Measurements from ENCODE around the gene MAPT.

The MAPT gene

DNA sequence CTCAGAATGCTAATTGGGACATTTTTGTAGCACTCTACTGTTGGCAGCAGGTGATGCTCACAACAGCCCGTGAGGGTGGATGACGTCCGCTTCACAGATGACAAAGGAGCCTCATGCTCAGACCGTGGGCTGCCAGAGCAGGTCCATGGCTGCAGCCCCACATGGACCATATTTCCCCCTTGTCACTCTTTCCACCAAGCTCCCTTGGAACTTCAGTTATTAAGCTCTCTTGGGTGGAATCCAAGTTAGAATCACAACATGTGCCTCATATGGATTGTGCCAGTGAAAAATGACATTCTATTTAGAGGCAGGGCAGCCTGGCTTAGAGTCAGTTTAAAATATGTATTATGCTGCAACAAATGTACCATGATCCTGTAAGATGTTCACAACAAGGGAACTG, 71.5 kb downstream of the MAPT start:
- no peak overlapping the region for H3K4me3 ChIP-seq (replicated peaks in 1 of 2; ENCODE audit: low read depth in 2 of 2, low read length in 2 of 2)
- TF ChIP-seq, protein P1, sequence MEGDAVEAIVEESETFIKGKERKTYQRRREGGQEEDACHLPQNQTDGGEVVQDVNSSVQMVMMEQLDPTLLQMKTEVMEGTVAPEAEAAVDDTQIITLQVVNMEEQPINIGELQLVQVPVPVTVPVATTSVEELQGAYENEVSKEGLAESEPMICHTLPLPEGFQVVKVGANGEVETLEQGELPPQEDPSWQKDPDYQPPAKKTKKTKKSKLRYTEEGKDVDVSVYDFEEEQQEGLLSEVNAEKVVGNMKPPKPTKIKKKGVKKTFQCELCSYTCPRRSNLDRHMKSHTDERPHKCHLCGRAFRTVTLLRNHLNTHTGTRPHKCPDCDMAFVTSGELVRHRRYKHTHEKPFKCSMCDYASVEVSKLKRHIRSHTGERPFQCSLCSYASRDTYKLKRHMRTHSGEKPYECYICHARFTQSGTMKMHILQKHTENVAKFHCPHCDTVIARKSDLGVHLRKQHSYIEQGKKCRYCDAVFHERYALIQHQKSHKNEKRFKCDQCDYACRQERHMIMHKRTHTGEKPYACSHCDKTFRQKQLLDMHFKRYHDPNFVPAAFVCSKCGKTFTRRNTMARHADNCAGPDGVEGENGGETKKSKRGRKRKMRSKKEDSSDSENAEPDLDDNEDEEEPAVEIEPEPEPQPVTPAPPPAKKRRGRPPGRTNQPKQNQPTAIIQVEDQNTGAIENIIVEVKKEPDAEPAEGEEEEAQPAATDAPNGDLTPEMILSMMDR (IDR thresholded peaks at IDR 0.05; ENCODE audit: low read depth, low read length), result no peak
- DNase-seq (ENCODE audit: low read depth in 2 of 2), result no peak

DNA sequence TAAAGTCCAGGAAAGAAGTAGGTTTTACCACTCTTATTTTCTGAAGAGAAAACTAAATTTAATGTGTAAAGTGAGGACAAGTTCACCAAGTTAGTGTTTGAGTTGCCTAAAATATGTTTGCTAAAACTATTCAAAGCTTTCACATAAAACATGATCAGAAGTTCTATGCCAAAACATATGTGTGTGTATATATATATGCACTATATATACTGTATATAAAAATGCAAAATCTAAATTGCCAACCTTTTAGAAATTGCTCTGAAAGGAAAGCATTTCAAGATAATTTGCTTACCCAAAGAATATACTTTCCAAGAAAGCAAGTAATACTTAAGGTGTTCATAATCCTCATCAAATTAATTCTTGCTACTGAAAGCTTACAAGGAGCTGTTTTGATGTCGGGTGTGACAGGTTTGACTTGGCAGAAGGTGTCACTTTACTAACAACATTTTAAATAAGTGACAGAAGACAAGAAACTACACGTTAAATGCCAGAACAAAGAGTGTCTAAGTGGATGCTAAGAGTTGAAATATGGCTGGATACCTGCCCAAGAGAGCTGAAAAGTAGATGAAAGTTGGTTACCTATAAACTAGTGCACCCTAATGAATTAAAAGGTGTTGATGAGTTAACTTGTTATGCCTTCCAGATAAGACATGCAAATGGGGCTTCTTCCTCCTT, 72.4 kb downstream of the MAPT start:
- no peak overlapping the region for H3K4me3 ChIP-seq (replicated peaks in 1 of 2; ENCODE audit: low read depth in 2 of 2, low read length in 2 of 2)
- no peak for DNase-seq (ENCODE audit: low read depth in 2 of 2)
- TF ChIP-seq, protein P1 (IDR thresholded peaks at IDR 0.05; ENCODE audit: low read depth, low read length), result no peak

DNA sequence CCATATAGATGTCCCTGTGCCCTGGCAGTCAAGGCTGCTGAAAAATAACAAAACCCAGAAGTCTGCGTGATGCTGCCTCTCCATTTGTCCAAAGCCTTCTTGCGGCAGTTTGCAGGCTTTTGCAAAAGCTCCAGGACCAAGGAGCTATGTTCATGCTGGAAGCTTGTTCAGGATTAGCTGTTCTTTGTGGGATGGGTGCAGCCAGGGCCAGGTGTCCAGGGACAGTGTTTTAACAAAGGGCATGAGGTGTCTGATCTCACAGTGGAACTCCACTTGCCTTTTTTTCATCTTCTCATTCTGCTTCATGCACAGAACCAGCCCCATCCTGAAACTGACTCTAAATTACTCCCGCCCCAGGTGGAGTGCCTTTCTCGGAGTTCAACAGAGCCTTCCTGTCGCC, 73.0 kb downstream of the MAPT start:
- H3K4me3 ChIP-seq (replicated peaks in 1 of 2; ENCODE audit: low read depth in 2 of 2, low read length in 2 of 2), result no peak overlapping the region
- TF ChIP-seq, protein P1 (IDR thresholded peaks at IDR 0.05; ENCODE audit: low read depth, low read length), result no peak
- DNase-seq (ENCODE audit: low read depth in 2 of 2), result no peak

DNA sequence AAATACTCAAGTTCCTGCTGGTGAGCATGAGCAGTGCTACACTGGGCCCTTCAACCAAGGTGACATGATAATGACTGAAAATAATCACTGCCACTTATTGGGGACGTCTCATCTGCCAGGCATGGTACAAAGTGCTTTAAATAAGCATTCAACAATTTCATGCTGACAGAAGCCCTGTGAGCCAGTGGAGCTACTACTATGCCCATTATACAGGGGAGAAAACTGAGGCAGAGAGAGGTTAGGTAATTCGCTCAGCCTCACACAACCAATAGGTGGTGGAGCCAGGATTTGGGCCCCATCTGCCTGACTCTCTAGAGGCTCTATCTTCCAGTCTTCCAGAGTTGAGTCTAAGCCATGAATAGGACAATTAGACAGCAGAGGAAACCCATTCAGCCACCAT, 74.4 kb downstream of the MAPT start:
- TF ChIP-seq, protein P1 (IDR thresholded peaks at IDR 0.05; ENCODE audit: low read depth, low read length), result no peak
- no peak for DNase-seq (ENCODE audit: low read depth in 2 of 2)
- no peak overlapping the region for H3K4me3 ChIP-seq (replicated peaks in 1 of 2; ENCODE audit: low read depth in 2 of 2, low read length in 2 of 2)

DNA sequence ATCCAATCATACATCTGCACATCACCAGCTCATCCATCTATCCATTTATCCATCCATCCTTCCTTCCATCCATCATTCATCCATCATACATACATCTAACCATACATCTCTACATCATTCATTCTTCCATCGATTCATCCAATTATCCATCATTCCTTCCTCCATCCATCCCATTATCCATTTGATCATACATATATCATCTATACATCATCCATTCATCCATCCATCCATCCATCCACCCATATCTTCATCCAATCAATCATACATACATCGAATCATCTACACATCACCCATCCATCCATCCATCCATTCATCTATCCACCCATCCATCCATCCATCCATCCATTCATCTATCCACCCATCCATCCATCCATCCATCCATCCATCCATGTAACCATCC, 75.4 kb downstream of the MAPT start:
- no peak overlapping the region for H3K4me3 ChIP-seq (replicated peaks in 1 of 2; ENCODE audit: low read depth in 2 of 2, low read length in 2 of 2)
- DNase-seq (ENCODE audit: low read depth in 2 of 2), result no peak
- TF ChIP-seq, protein P1 (IDR thresholded peaks at IDR 0.05; ENCODE audit: low read depth, low read length), result no peak

DNA sequence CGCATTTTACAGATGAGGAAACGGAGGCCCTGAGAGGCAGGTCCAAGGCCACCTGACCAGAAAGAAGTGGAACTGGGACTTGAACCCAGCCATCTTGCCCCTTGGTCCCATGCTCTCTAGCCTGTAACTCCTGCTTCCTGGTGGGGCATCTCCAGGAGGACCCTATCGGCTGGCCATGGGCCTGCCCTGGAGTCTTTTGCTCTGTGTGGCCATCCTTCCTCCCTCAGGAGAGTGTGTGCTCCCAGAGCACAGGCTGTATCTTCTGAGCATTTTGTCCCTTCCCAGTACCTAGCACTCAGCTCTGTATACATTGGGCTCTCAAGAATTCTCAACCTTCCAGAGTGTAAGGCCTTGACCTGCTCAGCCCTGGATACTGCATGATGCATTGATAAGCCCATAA, 76.3 kb downstream of the MAPT start:
- TF ChIP-seq, protein P1 (IDR thresholded peaks at IDR 0.05; ENCODE audit: low read depth, low read length), result no peak
- no peak for DNase-seq (ENCODE audit: low read depth in 2 of 2)
- H3K4me3 ChIP-seq (replicated peaks in 1 of 2; ENCODE audit: low read depth in 2 of 2, low read length in 2 of 2), result no peak overlapping the region

DNA sequence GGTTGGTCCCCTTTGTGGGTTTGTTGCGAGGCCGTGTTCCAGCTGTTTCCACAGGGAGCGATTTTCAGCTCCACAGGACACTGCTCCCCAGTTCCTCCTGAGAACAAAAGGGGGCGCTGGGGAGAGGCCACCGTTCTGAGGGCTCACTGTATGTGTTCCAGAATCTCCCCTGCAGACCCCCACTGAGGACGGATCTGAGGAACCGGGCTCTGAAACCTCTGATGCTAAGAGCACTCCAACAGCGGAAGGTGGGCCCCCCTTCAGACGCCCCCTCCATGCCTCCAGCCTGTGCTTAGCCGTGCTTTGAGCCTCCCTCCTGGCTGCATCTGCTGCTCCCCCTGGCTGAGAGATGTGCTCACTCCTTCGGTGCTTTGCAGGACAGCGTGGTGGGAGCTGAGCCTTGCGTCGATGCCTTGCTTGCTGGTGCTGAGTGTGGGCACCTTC, 77.4 kb downstream of the MAPT start:
- TF ChIP-seq, protein P1 (IDR thresholded peaks at IDR 0.05; ENCODE audit: low read depth, low read length), result no peak
- DNase-seq (ENCODE audit: low read depth in 2 of 2), result no peak
- no peak overlapping the region for H3K4me3 ChIP-seq (replicated peaks in 1 of 2; ENCODE audit: low read depth in 2 of 2, low read length in 2 of 2)
